GM18502 (cell line): ENCODE results near the gene MED10.

ENCODE experiments used
- ATAC-seq: cut with Tn5 transposase; IDR thresholded peaks from one replicate; pipeline ENCODE4 v1.9.1; 2021; ENCODE audit warnings: mild to moderate bottlenecking; ENCODE audit not compliant: unreplicated experiment, poor library complexity

Gene MED10

DNA sequence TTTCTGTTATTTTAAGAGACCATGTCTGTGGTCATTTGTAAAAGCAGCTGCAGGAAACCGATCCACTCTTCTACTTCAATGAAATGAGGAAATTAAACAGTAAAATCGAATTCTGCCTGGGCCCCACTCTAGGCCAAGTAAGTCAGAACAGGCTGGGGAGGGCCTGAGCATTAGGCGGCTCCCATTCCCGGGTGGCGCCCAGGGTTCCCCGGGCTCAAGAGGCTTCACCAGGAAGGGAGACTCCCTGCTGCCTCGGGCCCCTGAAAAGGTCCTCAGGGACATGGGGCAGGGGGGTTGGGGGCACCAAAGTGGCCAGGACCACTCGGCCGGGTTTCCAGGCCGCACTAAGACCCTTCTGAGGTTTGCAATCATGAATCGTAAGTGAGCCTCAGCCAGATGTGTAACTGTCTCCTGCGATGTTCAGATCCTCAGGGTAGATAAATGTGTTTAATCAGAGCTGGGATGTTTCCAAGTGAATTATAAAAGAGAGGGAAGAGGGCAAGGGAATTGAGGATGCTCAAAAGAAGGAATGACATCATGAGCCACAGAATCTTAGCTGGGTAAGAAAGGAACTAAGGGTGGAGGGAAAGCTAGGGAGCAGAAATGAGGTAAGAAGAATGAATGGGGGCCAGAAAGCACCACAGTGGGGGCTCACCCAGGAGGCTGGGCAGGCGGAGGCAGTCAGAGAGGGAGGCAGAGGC is 24.6 kb downstream of the MED10 start:
- no peak for ATAC-seq

DNA sequence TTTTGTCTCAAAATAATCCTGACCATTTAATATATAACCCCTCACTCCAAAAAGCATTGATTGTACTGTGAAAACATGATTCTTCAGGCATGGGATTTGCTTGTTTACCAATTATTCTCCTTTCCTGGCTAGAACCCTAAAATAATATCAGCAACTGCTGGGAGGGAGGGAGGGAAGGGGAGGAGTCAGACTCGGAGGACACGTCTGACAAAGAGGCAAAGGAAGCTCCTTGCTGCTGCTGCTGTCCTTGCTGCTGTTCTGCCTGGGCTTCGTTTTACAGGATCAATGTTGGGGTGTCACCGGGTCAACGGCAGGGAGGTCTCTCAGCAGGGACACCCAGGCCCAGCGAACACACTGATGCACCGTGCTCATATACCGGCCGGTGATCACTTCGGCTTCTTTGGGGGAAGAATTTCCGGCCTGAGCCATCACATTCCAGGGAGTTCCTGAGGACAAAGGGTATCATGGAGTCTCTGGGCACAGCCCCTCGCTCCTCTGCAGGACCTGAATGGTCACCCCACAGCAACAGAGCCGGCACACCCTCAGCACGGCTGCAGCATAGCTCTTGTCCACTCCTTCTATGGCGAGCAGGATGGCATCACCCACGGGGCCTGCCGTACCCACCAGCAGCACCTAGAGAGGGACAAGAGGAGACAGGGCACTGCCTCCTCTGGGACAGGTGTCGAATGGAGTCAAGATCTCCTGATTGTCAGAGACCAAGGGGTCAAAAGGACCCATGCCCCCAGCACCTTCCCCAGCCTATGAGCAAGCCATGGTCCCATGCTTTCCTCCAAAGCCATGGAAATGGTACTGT is 27.9 kb downstream of the MED10 start:
- ATAC-seq = no peak

DNA sequence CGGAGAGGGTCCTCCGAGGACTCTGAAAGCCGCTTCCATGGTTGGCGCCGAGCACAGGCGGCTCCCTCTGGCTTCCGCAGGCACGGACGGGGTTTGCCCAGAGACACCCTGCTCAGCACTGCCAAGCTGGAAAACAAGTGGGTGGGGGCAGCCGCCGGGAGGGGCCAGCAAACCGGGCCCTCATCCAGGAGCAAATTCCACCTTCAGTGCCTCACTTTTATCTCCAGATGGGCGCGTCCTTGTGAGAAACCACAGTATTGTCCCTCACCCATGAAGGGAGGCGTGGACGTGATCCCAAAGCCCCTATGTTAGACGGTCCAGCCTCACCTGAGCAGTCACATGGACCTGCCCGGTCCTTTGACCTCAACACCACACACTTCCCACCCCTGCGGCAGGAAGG is 29.0 kb downstream of the MED10 start:
- ATAC-seq = no peak

DNA sequence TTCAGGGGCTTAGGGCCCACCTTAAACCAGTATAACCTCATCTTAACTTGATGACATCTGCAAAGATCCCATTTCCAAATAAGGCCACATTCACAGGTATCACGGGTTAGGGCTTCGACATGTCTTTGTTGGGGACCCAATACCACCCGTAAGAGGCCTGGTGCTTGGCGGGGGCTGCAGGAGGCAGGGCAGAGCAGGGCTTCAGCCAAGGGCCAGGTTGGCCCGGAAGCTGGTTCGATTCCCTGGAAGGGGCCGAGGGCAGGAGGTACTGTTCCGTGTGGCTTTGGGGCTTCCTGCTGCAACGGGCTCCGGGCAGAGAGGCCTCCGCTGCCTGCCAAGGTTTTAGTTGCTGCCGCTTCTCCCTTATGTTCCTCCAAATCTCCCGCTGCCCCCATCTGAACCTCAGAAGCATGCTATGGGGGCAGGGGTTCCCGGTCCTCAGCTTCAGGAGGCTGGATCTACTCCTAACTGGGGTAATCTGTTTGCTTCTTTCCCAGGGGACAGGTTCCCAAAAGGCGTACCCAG is 29.8 kb downstream of the MED10 start:
- ATAC-seq = no peak

DNA sequence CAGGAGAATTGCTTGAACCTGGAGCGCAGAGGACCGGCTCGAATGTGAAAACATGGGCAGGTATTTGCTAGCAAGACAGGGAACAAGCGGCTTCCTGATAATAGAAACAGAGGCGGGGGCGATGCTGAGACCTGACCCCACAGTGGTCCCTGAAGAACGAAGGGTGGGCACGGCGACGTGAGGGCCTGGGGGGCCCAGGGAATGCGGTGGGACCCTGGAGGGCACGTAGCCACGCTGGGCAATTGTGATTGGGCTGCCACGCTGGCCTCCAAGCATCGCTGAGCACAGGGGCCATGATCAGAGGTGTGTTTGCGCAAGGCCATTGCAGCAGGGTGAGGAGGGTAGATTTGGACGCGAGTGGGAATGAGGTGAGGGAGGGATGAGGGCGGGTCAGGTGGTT is 30.7 kb downstream of the MED10 start:
- no peak for ATAC-seq

DNA sequence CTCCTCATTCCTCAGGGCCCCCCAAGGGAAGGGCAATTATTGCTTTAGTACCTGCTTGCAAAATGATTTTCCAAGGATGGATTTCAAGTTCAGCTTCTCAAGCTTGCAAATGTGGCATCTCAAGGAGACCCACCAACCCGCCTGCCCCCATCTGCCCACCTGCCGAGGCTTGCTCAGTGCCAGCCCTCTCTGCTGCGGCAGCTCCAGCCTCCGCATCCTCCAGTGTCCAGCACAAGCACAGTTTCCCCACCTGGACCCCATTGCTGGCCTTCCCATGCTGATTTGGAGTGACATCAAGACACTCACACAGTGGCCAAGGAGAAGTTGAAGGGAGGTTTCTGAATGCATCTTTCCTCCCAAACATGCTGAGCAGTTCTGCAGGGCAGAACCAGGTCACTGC is 31.2 kb downstream of the MED10 start:
- no peak for ATAC-seq

DNA sequence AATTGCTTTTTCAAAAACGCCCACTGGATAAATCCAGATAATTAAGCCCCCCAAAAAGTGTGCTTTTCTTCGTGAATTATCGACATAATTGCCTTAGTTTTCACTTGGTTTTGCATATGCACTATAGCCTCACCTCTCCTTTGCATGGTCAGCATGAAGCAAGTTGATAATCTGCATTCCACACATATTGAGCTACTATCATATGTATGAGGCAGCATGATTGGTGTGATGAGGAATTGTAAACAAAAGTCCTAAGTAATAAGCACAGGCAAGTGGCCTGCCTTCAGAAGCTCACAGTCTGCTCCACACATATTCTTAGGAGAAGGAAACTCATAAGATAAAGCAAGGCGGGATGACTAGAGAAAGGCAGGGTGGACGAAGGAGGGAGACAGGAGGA is 33.8 kb downstream of the MED10 start:
- ATAC-seq = no peak

DNA sequence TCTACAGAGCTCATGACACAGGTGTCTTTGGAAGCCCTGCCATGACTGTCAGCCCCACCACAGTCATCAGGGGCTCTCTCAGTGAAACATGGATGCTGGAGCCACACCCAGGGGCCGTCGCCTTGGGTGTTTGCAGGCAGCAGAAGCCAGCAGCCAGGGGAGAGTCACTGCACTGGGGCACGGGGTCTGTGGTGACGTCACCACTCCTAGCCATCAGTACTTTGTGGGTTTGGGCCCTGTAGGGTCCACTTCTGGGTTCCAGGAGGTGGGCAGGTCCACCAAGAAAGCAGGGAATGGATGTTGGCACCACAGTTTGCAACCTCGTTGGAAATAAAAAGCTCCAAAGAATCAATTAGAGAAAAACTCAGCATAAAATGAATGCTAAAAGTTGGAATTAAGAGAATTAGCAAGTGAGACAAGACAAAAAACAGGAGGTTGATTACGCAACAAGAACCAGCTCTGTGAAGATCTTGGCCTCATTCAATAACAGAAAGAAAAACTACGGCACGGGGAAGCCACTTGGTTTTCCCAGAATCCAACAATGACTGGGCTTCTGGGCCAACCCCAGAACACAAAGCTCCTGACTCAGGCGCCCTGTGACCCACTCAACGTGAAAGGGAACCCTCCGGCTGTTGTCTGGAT is 34.3 kb downstream of the MED10 start:
- ATAC-seq = no peak

DNA sequence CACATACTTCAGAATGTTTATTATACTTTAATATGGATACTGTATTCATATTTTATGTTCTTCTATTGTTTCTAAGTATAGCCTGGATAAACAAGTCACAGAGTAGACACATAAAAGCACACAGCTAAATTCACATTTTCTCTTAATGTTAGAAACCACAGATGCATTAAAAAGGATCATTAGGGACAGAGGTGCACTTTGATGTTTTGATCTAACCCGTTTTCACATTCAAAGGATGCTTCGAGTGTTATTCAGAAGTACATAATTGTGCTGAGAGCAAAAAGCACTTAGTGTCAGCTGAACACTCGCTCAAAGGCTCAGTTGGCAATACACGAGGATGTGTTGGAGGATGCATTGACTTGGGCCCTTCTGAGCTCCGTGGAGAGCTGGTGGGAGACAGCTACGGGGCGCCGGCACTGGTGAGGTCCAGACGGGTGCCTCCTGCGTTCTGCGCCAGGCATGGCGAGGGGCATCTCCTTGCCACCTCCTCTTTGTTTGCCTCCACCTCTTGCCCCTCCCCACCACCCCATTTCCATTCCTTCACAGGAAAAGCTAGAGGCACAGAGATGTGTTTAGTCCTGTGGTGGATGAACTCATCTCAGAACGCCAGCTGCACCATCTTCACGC is 35.5 kb downstream of the MED10 start:
- ATAC-seq = no peak

DNA sequence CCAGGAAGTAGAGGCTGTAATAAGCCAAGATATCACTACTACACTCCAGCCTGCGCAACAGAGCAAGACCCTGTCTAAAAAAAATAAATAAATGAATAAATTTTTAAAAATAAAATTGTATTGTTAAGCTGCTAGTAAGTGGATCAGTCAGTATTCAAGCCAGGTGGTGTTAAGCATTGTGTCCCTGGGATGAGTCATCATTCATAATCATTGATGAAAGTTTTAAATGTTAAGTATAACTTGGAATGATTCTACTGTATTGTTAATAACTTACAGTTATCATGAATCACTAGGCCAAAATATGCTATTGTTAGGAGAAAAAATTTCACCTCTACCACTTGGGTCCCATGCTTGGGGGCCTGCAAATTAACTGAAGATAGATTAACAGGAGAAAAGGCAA is 38.2 kb downstream of the MED10 start:
- no peak for ATAC-seq

DNA sequence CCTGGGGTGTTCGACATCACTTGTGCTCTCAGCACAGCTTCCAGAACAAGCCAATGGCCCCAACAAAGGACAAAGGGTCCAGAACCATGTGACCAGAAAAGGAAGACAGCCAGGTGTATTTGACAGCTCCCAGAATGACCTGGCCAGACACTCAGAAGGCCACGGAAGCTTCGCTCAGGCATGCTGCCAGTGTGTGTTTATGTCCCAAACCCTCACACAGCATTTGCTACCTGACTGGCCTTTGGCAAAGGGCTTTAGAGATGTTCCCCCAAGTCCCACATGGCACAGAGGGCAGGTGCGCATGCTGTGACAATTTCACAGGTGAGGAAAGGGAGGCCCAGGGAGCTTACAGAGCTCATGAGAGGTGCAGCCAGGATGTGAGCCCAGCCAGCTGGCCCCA is 39.5 kb downstream of the MED10 start:
- ATAC-seq = no peak

DNA sequence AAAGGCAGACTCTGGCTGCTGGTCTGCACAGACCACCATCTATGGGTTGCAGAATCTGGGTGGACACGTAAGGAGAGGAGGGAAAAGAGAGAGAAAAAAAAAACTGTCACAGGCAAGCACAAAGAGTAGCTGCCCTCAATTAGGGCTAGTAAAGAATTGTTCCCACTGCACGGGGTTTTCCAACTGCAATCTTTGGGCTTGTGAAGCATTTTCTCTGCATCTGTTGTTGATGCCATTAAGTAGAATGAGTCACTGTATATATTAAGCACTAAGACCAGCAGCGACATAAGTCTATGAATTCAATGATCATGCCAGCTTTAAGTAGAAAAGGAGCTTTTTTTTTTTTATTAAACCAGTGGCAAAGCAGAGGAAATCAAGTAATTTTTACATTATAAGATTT is 40.2 kb downstream of the MED10 start:
- no peak for ATAC-seq

DNA sequence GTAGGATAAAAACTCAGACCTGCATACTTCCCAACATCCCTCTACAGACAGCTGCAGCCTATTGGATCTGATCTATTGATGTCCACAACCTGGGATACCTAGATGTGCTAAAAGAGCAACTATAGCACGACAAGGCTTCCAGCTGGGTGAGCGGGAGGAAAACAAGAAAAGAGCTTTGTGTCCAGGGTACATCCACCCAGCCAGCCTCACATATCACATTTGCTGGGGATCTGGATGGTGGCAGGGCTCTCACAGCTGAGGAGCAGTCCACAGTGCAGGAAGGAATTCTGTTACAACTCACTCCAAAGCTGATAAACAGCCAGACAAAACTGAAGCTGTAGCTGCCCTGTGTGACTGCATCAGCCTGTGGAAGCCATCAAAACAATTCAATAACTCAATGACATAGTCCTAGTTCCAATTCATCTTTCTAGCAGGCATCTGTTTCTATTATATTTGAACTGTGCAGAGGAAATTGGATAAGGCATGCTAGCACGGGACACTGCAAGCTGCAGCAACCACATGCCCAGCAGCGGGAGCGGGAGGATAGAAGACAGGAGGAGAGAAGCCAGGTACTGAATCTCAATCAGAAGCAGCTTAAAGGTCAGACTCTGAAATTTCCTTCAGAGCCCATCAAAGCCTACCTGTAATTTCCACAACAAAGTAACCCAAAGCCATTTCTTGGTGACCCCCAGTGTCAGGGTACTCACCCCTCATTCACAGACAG is 45.0 kb downstream of the MED10 start:
- ATAC-seq = no peak

DNA sequence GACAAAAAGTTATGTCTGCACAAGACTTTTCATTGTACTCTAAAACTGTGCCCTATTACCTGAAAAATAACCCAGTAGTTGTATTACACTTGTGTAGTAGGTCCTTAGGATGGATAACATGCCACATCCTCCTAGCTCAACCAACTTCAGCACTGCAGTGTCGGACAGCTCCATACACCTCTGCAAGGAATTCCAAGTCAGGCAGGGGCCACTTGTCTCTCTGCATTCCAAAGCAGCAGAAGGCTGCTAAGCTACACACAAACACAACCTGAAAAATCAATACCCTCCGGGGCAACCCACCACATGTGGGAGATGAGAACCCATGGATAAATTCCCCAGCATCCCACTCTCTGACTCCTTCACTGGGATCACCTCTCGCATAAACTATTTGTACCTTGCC is 50.2 kb downstream of the MED10 start:
- ATAC-seq = no peak

DNA sequence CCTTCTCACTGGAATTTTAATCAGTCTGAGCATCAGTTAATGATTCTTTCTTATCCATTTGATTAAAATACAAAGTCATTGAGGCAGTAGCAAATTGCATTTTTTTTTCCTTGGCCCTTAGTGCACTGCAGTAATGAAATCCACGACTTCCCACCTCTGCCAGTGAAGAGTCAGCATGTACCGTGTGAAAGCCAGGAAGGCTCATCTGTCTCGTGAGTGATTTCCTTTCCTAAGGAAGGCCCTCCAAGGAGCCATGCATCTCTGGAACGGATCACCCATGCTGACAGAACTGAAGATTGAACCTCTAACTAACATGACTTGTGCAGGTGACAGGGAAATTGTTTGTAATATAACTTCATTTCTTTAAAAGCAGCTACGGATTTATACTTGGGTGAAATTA is 51.6 kb downstream of the MED10 start:
- no peak for ATAC-seq

DNA sequence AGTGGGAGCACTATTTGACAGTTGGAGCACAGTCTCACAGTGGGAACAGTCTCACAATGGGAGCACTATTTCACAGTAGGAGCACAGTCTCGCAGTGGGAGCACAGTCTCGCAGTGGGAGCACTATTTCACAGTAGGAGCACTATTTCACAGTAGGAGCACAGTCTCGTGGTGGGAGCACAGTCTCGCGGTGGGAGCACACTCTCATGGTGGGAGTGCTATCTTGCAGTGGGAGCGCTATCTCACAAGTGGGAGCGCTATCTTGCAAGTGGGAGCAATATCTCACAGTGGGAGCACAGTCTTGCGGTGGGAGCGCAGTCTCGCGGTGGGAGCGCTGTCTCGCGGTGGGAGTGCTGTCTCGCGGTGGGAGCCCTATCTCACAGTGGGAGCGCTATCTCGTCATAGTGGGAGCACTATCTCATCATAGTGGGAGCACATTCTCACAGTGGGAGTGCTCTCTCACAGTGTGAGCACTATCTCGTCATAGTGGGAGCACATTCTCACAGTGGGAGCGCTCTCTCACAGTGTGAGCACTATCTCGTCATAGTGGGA is 56.1 kb downstream of the MED10 start:
- no peak for ATAC-seq
